Choroid plexus epithelial cell (primary cell): ENCODE results near the gene SORL1-AS1.

Experiments
- DNase-seq: peaks from one replicate; pipeline ENCODE4 v3.0.0-alpha.2; 2010; ENCODE audit warnings: low read depth
- H3K4me3 ChIP-seq: 2 replicates; pipeline ENCODE4 v1.5.1; 2011; ENCODE audit warnings: low read depth, mild to moderate bottlenecking, control low read depth, low read length, moderate library complexity
- TF ChIP-seq, protein P1 (sequence below): conservative IDR thresholded peaks from 2 replicates; pipeline ENCODE4 v1.5.1; 2011; ENCODE audit warnings: low read depth, mild to moderate bottlenecking, control low read depth, inconsistent platforms, low read length, moderate library complexity

The SORL1-AS1 gene

GRCh38 chr11:121429556-121429955 is 23.2 kb downstream of the SORL1-AS1 start:
- TF ChIP-seq, protein P1, sequence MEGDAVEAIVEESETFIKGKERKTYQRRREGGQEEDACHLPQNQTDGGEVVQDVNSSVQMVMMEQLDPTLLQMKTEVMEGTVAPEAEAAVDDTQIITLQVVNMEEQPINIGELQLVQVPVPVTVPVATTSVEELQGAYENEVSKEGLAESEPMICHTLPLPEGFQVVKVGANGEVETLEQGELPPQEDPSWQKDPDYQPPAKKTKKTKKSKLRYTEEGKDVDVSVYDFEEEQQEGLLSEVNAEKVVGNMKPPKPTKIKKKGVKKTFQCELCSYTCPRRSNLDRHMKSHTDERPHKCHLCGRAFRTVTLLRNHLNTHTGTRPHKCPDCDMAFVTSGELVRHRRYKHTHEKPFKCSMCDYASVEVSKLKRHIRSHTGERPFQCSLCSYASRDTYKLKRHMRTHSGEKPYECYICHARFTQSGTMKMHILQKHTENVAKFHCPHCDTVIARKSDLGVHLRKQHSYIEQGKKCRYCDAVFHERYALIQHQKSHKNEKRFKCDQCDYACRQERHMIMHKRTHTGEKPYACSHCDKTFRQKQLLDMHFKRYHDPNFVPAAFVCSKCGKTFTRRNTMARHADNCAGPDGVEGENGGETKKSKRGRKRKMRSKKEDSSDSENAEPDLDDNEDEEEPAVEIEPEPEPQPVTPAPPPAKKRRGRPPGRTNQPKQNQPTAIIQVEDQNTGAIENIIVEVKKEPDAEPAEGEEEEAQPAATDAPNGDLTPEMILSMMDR = no peak
- no peak overlapping the region for H3K4me3 ChIP-seq
- DNase-seq = no peak

DNA sequence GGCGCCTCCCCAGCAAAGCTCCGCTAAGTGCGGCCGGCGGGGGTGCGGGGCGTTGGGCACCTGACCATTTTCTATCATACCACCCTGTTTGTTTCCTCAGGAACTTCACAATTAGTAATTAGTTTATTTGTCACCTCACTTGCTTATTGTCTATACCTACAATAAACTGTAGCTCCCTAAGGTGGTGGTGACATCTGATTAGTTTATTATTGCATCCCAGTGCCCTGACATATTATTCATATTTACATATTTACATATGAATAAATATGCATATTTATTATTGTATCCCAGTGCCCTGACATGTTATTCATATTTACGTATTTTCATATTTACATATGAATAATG is 25.4 kb downstream of the SORL1-AS1 start:
- TF ChIP-seq, protein P1 = no peak
- H3K4me3 ChIP-seq = no peak overlapping the region

DNA sequence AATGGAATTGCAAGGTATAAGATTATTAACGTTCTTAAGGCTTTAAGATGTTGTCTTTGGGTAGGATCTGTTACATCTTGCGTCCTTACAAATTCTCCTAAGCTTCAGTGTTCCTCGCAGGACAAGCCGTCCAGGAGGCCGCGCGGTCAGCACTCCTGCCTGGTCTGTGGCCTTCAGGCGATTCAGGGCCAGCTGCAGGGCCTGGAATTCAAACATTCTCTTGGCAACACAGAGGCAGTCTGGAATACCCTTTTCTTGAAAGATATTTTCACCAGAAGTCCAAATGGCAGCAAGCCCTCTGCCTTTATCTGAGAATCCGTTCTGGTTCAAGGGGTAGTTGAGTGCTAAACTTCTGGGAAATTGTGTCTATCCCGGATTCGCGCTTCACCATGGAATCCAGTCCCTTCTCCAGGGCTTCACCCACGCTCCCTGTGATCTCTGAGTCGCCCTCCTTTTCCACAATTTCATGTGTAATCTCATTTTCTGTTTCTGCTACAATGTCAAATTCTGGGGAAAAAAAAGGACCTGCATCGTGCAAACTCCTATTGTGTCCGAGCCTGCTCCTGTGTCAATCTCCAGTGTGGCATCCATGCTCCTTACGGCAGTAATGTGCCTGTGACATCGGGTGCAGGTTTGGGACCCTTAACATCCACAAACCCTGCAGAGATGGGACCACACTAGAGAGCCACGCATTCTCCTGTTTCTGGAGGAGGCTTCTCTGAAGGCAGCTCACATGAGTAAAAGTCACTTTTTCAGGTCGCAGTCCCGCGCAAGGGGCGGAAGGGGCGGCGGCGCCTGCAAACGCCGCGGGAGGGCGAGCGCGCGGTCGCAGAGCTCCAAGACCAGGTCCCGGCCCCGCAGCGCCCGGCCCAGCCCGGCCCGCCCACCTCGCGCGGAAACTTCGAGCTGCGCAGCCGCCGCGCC is 26.0 kb downstream of the SORL1-AS1 start:
- TF ChIP-seq, protein P1 = no peak
- DNase-seq = no peak
- no peak overlapping the region for H3K4me3 ChIP-seq

More for the DNA sequence above, 25.4 kb downstream of the SORL1-AS1 start:
- DNase-seq = no peak

DNA sequence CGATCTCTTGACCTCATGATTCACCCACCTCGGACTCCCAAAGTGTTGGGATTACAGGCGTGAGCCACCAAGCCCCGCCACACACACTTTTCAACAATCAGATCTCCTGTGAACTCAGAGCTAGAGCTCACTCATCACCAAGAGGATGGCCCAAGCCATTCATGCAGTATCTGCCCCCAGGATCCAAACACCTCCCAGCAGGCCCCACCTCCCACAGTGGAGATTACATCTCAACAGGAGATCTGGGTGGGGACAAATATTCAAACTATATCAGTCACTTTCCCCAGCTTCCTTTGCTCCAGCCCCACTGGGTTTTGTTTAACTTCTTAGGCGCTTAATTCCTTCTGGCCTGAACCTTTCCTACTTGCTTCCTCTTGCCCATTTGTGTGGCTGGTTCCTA is 26.9 kb downstream of the SORL1-AS1 start:
- DNase-seq = no peak
- TF ChIP-seq, protein P1 = no peak
- no peak overlapping the region for H3K4me3 ChIP-seq

- TF ChIP-seq, protein P1 = no peak
- no peak overlapping the region for H3K4me3 ChIP-seq
- no peak for DNase-seq
Observed at GRCh38 chr11:121422675-121423074, 30.1 kb downstream of the SORL1-AS1 start.

GRCh38 chr11:121421149-121421901 is 31.4 kb downstream of the SORL1-AS1 start:
- H3K4me3 ChIP-seq = no peak overlapping the region
- TF ChIP-seq, protein P1 = no peak
- no peak for DNase-seq

DNA sequence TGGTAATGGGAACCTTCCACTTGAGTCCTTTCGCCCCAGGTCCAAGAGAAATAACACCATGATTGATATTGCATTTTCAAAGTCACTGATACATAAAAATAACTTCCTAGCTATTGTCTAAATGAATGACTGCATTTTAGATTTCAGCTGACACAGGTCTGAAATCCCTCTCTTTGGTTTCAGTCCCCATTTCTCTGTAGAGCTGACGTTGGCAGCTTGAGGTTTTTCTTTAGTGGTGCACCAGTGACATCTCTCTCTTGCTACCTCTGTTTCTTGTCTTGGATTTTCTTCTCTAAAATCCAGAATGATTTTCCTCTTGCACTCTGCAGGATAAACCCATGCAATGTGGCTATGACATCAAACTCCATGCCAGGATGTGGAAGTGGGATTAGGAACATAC is 32.4 kb downstream of the SORL1-AS1 start:
- no peak for DNase-seq
- TF ChIP-seq, protein P1 = no peak
- no peak overlapping the region for H3K4me3 ChIP-seq
